IPS-15b (cell line): Measurements from ENCODE around the gene MAP3K20.
"Not testable (repeated sequence)": the region's sequence is repeated elsewhere in the genome, so short reads cannot be mapped to it uniquely, and the experiment has no call there.

Experiments
- H3K27me3 ChIP-seq: one replicate; pipeline ENCODE4 v1.6.1; 2013; ENCODE audit warnings: low read length; ENCODE audit not compliant: control insufficient read depth, insufficient read depth
- H3K36me3 ChIP-seq: one replicate; pipeline ENCODE4 v1.6.1; 2013; ENCODE audit warnings: low read length; ENCODE audit not compliant: control insufficient read depth, insufficient read depth
- H3K4me1 ChIP-seq: one replicate; pipeline ENCODE4 v1.6.1; 2013; ENCODE audit warnings: mild to moderate bottlenecking, low read length; ENCODE audit not compliant: control insufficient read depth, insufficient read depth
- H3K4me3 ChIP-seq: one replicate; pipeline ENCODE4 v1.5.1; 2013; ENCODE audit warnings: low read depth, low read length
- H3K9ac ChIP-seq: one replicate; pipeline ENCODE4 v1.6.1; 2013; ENCODE audit warnings: low read depth, mild to moderate bottlenecking, low read length
- H3K9me3 ChIP-seq: one replicate; pipeline ENCODE4 v1.6.1; 2013; ENCODE audit warnings: mild to moderate bottlenecking, low read length; ENCODE audit not compliant: control insufficient read depth, insufficient read depth

Gene MAP3K20

GRCh38 chr2:173202570-173202969 is 126.9 kb downstream of the MAP3K20 start:
- H3K9me3 ChIP-seq = no peaks in the 10 kb centered on the region
- H3K36me3 ChIP-seq = no peaks in the 10 kb centered on the region
- no peak overlapping the region for H3K9ac ChIP-seq
- no peaks in the 10 kb centered on the region for H3K27me3 ChIP-seq
- H3K4me3 ChIP-seq = no peak overlapping the region
- H3K4me1 ChIP-seq = no peaks in the 10 kb centered on the region

GRCh38 chr2:173204316-173204715 is 128.7 kb downstream of the MAP3K20 start:
- Histone ChIP-seq H3K36me3 (no peaks in the 10 kb centered on the region), H3K9ac (no peak overlapping the region), H3K4me1 (no peaks in the 10 kb centered on the region), H3K27me3 (no peaks in the 10 kb centered on the region), H3K9me3 (no peaks in the 10 kb centered on the region), H3K4me3 (no peak overlapping the region)

GRCh38 chr2:173205375-173205774 is 129.7 kb downstream of the MAP3K20 start:
- Histone ChIP-seq H3K36me3 (no peaks in the 10 kb centered on the region), H3K9ac (no peak overlapping the region), H3K4me1 (no peaks in the 10 kb centered on the region), H3K9me3 (no peaks in the 10 kb centered on the region), H3K27me3 (no peaks in the 10 kb centered on the region), H3K4me3 (no peak overlapping the region)

GRCh38 chr2:173207124-173207523 is 131.5 kb downstream of the MAP3K20 start:
- H3K9ac ChIP-seq, H3K36me3 ChIP-seq, H3K4me1 ChIP-seq, H3K4me3 ChIP-seq, H3K27me3 ChIP-seq, H3K9me3 ChIP-seq: not testable (repeated sequence)

- no peaks in the 10 kb centered on the region for H3K4me1 ChIP-seq
- H3K9me3 ChIP-seq = no peaks in the 10 kb centered on the region
- H3K4me3 ChIP-seq = no peak overlapping the region
- H3K9ac ChIP-seq = no peak overlapping the region
- no peaks in the 10 kb centered on the region for H3K36me3 ChIP-seq
- H3K27me3 ChIP-seq = no peaks in the 10 kb centered on the region
These were observed 134.9 kb downstream of the MAP3K20 start for GRCh38 chr2:173210270-173211196.

- H3K4me1 ChIP-seq = peaks cover 10% of the 10 kb centered on the region
- no peaks in the 10 kb centered on the region for H3K27me3 ChIP-seq
- no peaks in the 10 kb centered on the region for H3K36me3 ChIP-seq
- no peak overlapping the region for H3K9ac ChIP-seq
- H3K9me3 ChIP-seq = no peaks in the 10 kb centered on the region
- H3K4me3 ChIP-seq = no peak overlapping the region
These were observed 137.5 kb downstream of the MAP3K20 start for GRCh38 chr2:173213181-173213580.

GRCh38 chr2:173214213-173214612 is 138.6 kb downstream of the MAP3K20 start:
- Histone ChIP-seq H3K36me3 (no peaks in the 10 kb centered on the region), H3K9me3 (no peaks in the 10 kb centered on the region), H3K4me3 (no peak overlapping the region), H3K9ac (no peak overlapping the region), H3K27me3 (no peaks in the 10 kb centered on the region), H3K4me1 (peaks cover 16% of the 10 kb centered on the region)

- Histone ChIP-seq H3K36me3 (no peaks in the 10 kb centered on the region), H3K4me3 (no peak overlapping the region), H3K4me1 (peaks cover 16% of the 10 kb centered on the region), H3K9ac (no peak overlapping the region), H3K27me3 (no peaks in the 10 kb centered on the region), H3K9me3 (no peaks in the 10 kb centered on the region)
These were observed 139.7 kb downstream of the MAP3K20 start for GRCh38 chr2:173215316-173215715.

GRCh38 chr2:173216051-173216450 is 140.4 kb downstream of the MAP3K20 start:
- Histone ChIP-seq H3K4me3 (no peak overlapping the region), H3K9me3 (no peaks in the 10 kb centered on the region), H3K27me3 (no peaks in the 10 kb centered on the region), H3K9ac (no peak overlapping the region), H3K36me3 (no peaks in the 10 kb centered on the region), H3K4me1 (peaks cover 16% of the 10 kb centered on the region)

GRCh38 chr2:173216668-173217067 is 141.0 kb downstream of the MAP3K20 start:
- Histone ChIP-seq H3K9me3 (no peaks in the 10 kb centered on the region), H3K4me3 (no peak overlapping the region), H3K4me1 (peaks cover 16% of the 10 kb centered on the region), H3K27me3 (no peaks in the 10 kb centered on the region), H3K36me3 (no peaks in the 10 kb centered on the region), H3K9ac (no peak overlapping the region)

GRCh38 chr2:173217116-173217840 is 141.6 kb downstream of the MAP3K20 start:
- H3K4me1 ChIP-seq = peaks cover 16% of the 10 kb centered on the region
- no peaks in the 10 kb centered on the region for H3K36me3 ChIP-seq
- no peak overlapping the region for H3K9ac ChIP-seq
- no peaks in the 10 kb centered on the region for H3K27me3 ChIP-seq
- no peak overlapping the region for H3K4me3 ChIP-seq
- H3K9me3 ChIP-seq = no peaks in the 10 kb centered on the region
